ENCODE measurements around the gene MAMSTR.
"Not testable (repeated sequence)": the region's sequence is repeated elsewhere in the genome, so short reads cannot be mapped to it uniquely, and the experiment has no call there.

Gene MAMSTR

DNA sequence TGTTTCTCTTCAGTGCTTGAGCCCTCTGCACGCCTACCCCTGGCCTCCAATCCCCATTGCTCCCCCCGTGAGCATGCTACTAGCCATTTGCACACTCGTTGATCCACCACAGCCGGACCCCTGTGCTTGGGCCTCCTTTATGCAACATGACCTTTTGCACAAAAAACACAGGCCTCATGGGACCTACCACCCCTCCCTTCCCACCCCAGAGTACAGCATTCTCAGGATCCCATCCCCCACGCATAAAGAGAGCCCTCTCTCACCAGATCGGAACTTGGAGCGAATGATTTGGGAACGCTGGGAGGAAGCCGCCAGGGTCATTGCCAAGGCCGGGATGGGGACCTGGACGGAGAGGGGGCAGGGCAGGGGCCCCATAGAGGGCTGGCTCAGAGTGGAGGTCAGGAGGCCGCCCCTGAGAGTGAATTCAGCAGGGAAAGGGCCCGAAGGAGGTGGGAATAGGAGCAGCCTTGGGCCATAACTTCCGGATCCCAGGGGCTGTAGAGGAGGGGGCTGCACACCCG lies 754 bp downstream of the MAMSTR start:
- DNase-seq (ENCODE audit: low read depth, low spot score) = no peak

GRCh38 chr19:48718106-48718505 lies 1.4 kb downstream of the MAMSTR start:
- DNase-seq (ENCODE audit: low read depth, low spot score) = not testable (repeated sequence)

GRCh38 chr19:48716562-48717291 lies 2.8 kb downstream of the MAMSTR start:
- peak; percentile 65 for DNase-seq (ENCODE audit: low read depth, low spot score)

GRCh38 chr19:48715681-48716171 lies 3.8 kb downstream of the MAMSTR start:
- no peak for DNase-seq (ENCODE audit: low read depth, low spot score)

DNA sequence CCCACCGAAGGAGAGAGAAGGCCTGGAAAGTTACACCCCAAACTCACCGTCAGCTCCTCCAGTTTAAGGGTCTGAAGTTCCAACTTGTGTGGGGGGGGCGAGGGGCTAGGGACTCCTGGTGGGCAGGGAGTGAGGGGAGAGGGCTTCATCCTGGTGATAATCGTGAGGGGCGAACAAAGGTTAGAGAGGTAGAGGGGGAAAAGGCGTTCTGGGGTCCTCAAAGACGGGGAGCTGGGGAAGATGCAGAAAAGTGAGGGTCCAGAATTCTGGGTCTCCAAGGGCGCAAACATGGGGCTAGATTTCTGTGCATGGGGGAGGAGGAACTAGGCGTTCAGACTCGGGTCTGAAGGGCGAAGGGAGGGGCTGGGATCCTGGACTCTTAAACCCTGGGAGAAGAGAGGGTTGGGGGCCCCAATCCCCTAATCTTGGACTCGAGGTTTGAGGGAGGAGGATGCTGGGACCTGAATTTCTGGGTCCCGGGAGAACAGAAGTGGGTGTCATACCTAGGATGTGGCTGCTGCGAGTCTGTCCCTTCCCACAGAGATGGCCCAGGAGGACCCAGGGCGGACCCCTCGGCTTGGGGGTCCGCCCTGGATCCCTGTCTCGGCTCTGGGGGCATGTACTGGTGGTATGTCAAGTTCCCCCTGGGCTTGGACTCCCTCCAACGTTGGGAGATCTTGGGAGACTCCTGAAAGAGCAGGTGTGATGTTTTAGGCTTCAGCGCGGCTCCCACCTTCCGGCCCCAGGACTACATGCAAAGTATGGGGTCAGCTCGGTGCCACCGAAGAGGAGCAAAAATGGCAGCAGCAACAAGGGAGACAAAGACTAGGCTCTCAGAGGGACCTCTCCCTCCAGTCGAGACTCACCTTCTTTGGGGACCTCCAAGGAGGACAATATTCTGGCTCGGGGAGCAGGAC lies 4.5 kb downstream of the MAMSTR start:
- no peak for DNase-seq (ENCODE audit: low read depth, low spot score)

DNA sequence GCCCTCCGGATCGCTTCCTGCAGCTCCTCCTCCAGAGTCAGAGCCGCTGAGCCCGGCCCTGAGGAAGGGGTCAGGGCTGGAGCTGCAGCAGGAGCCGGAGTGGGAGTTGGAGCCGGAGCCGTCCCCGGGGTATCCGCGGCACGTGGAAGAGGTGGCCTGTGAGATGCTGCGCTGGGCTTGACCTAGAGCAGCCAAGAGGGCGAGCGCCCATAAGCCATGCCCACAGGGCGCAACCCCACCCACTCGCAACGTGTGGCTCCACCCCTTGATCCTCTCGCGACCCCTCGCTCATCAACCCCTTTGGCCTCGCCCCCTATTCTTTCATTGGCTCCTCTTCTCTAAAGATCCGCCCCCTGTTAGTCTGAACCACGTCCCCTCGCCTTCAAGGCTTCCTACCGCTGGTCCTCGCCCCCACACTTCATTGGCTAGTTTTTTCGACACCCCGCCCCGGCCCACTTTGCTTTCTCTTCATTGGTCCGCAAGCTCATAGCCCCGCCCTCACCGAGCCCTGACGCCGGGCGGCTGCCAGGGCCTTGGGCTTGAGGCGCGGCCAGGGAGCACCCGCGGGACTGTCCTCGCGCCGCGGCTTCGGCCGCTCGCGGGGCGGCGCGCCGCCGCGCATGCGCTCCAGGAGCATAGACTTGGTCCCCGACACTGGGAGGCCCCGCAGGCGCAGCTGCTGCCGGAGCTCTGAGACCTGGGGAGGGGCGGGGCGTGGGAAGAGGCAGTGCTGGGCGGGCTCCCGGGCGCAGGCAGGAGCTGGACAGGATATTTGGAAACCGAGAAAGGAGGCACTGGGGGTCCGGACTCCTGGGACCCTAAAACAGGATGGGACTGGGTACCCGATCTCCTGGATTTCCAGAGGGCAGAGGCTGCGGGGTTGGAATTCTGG lies 5.4 kb downstream of the MAMSTR start:
- peak; percentile 100 for DNase-seq (ENCODE audit: low read depth, low spot score)

- DNase-seq (ENCODE audit: low read depth, low spot score) = peak; percentile 42
Observed at GRCh38 chr19:48713041-48713863, 6.3 kb downstream of the MAMSTR start.

DNA sequence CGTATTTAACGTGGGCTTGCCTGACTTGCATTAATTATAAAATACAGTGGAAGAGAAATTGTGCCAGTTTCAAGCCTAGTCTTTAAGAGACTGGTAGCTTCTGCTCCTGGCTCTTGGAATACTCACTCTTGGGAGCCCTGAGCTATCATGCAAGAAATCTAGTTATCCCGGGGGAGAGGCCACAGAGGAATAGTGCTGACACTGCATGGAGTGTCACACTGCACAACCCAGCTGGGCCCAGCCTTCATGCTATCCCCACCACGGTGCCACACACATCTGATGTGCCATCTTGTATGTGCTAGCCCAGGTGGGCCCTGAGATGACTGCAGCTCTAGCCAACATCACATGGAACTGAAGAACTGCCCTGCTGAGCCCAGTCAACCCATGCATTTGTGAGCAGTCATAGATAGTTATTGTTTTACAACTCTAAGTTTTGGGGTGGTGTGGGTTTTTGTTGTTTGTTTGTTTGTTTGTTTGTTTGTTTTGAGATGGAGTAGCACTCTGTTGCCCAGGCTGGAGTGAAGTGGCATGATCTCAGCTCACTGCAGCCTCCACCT lies 8.3 kb downstream of the MAMSTR start:
- DNase-seq (ENCODE audit: low read depth, low spot score) = no peak

- DNase-seq (ENCODE audit: low read depth, low spot score) = no peak
Observed at GRCh38 chr19:48708471-48708870, 11.1 kb downstream of the MAMSTR start.

DNA sequence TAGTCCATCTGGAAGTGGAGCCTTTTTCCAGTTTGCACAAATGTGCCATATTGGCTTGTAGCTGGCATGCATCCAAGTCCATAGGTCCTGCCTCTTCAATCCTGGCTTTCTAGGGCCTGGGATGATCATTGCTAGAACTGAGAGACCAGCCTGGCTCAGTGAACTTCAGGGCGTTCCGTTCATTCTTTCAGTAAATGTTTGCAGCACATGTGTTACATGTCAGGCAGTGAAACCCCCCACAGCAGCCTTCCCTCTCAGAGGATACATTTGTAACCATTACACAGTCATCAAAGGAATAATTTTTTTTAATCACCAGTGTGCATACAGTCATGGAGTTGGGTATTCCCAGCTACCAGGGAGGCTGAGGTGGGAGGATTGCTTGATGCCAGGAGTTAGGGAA lies 14.1 kb downstream of the MAMSTR start:
- no peak for DNase-seq (ENCODE audit: low read depth, low spot score)

DNA sequence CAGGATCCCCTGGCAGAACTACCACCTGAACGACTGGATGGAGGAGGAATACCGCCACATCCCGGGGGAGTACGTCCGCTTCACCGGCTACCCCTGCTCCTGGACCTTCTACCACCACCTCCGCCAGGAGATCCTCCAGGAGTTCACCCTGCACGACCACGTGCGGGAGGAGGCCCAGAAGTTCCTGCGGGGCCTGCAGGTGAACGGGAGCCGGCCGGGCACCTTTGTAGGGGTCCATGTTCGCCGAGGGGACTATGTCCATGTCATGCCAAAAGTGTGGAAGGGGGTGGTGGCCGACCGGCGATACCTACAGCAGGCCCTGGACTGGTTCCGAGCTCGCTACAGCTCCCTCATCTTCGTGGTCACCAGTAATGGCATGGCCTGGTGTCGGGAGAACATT lies 16.2 kb downstream of the MAMSTR start:
- DNase-seq (ENCODE audit: low read depth, low spot score) = no peak

DNA sequence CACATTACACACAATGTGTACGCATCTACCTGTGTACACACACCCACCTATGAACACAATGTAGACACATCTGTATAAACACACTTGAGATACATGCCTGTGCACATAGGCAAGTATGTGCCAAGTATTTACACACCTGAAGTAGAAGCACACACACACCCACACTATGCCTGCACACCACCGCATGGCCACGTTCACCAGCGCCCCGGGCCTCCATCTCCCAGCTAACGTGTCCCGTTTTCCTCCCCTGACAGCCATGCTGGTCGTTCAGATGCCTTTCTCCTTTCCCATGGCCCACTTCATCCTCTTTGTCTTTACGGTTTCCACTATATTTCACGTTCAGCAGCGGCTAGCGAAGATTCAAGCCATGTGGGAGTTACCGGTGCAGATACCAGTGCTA lies 16.8 kb downstream of the MAMSTR start:
- DNase-seq (ENCODE audit: low read depth, low spot score) = no peak

- DNase-seq (ENCODE audit: low read depth, low spot score) = peak; percentile 81
Observed at GRCh38 chr19:48698046-48698445, 21.5 kb downstream of the MAMSTR start.

DNA sequence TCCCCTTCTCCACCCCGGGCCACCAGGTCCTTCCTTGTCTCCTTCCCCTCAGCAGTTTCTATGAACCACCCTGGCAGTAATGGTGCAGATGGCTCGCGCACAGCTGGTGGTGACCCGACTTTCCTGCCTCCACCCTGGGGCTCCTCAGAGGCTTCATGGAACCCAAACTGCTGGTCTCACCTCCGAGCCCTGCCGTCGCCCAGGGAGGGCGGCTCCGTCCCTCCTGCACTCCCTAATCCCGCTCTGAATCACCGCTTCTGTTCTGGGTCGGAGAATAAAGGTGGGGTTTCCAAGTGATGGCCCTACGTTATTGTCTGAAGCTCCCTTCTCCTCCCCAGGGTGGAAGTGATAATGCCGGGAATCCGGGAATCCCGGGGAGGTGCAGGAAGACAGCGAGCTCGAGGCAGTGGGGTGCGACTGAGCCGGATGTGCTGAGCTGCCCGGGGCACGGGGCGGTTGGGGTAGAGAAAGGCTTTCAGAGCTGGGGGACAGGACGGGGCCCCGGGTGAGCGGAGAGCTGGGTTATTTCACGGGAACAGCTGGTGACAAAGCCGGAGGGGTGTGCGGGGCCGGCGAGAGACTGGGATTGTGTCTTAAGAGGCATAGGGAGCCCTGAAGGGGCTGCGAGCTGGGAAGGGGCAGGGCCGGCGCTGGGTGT lies 23.0 kb downstream of the MAMSTR start:
- DNase-seq (ENCODE audit: low read depth, low spot score) = no peak

DNA sequence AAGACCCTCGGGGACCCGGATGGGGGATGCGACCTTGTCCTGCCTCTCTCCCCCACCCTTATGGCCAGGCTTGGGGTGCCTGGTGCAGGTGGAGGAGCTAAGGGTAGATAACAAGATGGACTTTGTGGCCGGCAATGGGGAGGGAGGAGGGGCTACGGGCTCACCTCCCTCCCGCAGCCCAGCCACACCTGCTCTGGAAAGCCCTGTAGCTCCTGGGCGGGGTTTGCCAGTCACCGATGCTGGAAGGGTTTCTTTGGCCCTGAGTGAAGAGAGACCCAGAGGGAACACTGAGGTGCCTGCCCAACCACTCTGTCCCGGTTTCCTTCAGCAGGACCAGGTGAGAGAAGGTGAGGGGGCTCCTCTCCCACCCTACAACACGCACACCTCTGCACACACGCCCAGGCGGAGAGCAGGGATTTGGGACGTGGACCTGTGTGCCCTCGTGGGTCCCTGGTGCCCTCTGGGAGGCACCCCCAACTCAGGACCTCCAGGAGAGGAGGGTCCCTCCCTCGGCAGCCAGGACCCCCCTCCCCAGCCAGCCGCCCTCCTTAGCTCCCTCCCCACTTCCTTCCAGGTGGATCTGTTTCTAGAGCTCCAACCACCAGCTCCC lies 23.7 kb downstream of the MAMSTR start, which contains the start of gene FUT2:
TSS of gene FUT2 (plus strand) at position 229 of the 610 bp plus-strand sequence. CDS start 6,986 bp downstream, outside the sequence.
- DNase-seq (ENCODE audit: low read depth, low spot score) = no peak

GRCh38 chr19:48693629-48694028 lies 25.9 kb downstream of the MAMSTR start:
- not testable (repeated sequence) for DNase-seq (ENCODE audit: low read depth, low spot score)

- DNase-seq (ENCODE audit: low read depth, low spot score) = no peak
Observed at GRCh38 chr19:48689449-48689848, 30.1 kb downstream of the MAMSTR start.

DNA sequence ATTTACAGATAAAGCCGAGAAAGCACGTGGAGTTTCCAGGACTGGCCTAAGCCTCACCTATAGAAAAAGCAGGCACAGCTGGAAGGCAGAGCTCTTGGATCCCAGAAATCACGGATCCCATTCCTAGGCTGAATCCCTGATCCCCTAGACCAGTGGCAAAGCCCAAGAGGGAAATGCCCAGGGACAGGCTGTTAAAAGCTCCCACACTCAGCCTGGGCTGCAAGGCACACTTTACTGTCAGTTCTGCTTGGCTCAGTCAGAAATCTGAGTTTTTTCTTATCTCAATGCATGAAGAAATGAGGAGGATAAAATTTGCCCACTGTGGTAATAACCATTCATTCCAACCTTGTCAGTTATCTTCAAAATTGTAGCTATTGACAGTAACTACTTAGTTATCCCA lies 31.7 kb downstream of the MAMSTR start:
- no peak for DNase-seq (ENCODE audit: low read depth, low spot score)

DNA sequence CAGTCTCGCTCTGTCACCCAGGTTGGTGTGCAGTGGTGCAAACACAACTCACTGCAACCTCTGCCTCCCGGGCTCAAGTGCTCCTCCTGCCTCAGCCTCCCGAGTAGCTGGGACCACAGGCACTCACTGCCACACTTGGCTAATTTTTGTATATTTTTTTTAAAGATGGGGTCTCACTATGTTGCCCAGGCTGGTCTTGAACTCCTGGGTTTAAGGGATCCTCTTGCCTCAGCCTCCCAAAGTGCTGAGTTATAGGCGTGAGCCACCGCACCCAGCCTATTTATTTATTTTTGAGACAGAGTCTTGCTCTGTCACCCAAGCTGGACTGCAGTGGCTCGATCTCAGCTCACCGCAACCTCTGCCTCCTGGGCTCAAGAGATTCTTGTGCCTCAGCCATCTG lies 32.9 kb downstream of the MAMSTR start:
- DNase-seq (ENCODE audit: low read depth, low spot score) = not testable (repeated sequence)
